Left kidney (tissue), 2 donors: ENCODE data around the gene ANO7. TPM values are rescaled to one million over a fixed set of nuclear protein-coding genes. Genes with fewer than 3 reads are reported as not detected.

Source experiments
- DNase-seq: peaks from one replicate; pipeline ENCODE4 v3.0.0-alpha.2; 2013
- polyA plus RNA-seq: library from polyadenylated mRNA; unstranded; fragments of 120-200 nt; gene quantifications from one replicate; pipeline ENCODE4 v1.2.1, GENCODE V29; 2013; ENCODE audit not compliant: insufficient read length

ANO7 gene
- polyA plus RNA-seq, 1 donor: 2.5 TPM

DNA sequence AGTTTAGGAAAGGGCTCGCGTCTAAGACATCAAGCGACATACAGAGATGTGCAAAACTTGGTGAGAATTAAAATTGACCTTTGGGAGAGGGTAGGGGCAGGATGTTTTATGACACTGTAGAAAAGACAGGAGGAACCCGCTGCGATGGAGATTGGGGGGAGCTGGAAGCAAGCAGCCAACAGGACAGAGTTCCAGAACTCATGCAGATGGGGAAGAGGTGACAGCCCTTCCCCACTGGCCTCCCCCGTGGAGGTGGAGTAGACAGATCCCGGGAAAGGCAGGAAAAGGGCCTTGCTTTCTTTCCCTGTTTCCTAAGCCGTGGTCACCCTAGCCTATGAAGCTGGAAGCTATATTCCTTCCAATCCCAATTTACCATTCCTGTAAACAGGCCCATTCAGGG, 39.1 kb downstream of the ANO7 start:
- no peak for DNase-seq

DNA sequence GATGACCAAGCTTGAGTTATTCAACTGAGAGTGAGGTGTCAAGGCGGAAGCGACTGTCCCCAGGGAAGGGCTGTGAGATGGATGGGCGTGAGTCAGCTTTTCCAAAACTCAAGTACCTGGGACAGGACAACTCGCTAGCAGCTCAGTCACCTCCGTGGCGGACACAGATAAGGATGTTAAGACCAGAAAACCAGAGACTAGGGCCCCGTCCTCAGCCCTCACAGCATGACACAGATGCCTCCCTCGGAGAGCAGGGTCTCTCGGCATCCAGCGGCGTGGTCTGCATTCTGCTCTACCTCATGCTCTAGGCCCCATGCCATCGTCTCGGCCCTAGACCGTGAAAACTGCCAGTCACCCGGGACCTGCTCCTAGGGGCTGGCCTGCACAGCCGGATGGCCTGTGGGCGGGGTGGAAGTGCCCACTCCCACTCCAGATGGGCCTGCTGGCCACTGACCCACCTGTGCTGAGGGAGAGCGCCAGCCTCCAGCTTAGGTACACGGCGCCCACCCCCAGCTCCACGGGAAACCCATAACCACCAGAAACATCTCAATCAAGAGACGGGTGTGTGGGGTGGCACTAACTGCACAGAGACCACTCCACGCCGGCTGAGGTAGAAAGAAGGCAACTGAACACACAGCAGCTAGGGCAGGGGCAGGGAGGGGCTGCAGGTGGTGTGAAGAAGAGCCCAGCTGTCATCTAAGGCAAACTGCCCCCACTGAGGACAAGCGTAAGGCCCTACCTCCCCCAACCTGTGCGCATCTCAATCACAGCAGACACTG, 39.8 kb downstream of the ANO7 start:
- no peak for DNase-seq

DNA sequence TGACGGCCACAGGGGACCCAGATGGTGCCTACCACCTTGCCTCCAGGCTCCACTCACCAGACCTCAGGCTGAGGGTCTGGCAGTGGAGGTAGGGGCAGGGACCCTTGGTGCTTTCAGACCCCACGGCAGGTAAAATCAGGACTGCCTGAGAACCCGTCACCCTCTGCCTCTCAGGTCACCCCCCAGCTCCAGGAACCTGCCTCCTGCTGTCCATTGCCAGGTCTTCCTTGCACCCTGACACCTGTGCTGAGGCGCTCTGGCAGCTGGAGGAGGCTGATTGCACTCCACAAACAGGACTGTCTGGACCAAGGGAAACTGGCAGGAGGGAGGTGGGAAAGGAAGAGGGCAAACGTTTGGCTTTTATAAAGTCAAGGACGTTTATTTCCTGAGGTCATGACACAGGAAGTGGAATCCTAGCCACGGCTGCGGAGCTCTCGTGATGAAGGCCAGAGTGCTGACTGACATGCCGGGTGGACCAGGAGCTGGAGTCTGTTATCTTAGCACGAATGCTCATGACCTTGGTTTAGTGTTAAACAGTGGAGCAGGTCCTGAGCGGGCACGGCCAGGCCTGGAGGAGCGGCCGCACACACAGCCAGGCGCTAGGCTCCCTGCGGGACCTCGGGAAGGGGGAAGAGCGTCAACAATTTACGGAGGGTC, 40.5 kb downstream of the ANO7 start:
- DNase-seq: no peak

DNA sequence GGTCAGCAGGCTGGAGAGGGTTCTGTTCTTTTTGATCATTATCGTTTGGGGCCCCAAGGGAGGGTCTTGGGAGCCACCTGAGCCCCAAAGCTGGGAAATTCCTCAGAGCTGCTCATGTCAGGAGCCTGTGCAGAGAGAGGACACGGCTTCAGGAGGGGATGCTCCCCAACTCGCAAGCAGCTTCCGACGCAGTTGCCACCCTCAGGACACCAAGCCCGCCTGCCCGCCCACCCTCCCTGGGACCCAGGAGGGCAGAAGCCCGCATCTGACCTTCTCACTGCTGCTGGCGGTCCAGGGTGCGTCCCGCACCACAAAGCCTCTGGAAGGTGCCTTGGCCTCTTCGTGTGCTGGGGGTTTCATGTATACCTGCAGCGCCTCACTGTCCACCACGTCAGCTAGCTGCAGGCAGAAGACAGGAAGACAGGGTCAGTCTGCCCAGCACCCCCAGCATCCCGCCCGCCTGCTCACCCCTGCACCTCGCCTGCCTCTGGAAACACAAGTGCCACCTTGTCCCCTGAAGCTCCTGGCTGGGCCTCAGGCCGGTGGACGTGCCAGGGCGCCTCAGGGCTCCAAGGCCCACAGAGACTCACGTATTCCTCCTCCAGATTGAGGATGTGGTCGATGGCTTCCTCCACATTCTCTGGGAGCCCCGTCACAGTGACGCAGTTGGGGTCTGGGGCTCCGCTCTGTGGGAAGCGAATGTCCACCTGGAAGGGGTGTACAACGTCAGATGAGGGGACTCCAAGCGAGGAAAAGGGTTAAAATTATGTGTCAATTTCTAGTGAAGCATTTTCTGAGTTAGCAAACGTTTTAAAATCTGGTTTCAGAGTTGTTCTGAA, 41.3 kb downstream of the ANO7 start:
- no peak for DNase-seq

DNA sequence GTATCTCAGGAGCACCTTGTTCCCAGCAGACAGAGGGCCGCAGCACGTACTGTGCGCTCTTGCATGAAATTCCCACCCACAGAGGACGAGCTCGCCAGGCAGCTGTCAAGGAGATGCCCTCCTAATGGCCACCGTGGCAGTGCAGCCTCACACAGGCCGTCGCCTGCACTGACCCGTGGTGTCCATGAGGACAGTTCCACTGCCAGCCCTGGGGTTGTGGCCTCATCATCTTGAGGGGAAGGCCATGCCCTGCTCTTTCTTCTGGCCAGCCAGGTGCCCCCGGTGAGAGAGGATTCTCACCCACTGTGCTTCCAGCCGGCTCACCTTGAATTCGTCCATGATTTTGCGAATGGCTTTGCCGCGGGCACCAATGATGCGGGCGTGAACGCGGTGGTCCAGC, 42.0 kb downstream of the ANO7 start:
- no peak for DNase-seq

DNA sequence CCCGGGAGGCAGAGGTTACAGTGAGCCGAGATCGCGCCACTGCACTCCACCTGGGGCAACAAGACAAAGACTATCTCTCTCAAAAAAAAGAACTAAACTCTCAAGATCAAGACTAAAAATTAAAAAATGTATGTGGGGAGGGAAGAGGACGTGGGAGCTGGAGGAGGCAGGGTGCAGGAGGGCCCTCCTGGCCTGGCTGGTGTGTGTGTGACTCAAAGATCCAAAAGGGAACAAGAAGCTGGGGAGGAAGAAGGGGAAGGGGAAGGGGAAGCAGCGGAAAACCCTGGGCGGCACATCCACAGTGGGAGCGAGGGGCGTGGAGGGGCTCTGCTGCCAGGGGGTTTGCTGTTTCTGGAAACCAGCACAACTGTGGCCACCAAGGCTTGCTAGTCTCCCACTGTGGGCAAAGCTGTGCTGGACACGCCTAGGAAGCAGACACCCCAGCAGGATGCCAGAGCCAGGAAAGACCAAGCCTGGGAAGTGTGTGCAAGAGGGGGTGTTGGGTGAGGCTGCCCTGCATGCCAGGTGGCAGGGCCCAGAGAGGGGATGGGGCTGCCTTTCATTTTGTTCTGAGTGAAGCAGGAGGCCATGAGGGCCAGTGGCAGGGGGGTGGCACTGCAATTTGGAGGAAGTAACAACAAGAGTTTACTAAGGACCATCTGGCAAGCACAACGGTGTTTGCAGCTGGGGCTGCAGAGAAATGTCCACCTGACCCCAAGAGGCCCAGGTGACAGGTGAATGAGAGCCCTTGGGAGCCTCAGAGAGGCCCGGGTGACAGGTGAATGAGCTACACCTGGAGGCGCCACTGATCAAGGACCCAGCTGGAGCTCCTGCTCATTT, 44.5 kb downstream of the ANO7 start:
- no peak for DNase-seq

DNA sequence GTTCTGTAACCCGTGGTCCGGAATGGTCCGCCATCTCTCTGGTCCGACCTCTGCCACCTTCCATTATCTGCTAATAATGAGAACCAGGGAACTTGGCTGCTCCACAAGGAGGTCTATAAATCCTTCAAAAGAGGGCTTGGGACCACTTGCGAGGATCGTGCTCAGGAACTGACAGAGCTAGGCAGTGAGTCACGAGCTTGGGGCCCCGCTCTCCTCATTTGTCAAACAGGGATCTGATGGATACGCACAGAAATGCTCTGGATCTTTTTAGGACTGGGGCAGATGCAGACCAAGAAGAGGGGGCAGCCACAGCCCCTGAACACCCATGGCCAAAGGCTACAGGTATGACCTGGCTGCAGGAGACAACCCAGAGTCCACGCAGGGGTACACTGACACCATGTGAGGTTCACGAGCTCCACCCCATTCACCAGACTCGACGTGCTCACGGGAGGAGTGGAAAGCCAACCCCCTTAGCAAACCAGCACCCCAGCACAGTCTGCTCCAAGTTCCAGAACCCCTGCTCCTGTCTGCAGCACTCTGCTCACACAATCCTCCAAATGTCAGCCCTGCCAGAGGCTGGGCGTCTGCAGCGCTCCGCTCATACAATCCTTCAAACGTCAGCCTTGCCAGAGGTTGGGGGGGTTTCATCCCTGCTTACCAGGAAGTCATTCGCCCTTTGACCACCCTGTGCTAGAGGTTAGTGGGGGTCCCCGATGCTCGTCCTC, 45.8 kb downstream of the ANO7 start:
- DNase-seq: no peak

DNA sequence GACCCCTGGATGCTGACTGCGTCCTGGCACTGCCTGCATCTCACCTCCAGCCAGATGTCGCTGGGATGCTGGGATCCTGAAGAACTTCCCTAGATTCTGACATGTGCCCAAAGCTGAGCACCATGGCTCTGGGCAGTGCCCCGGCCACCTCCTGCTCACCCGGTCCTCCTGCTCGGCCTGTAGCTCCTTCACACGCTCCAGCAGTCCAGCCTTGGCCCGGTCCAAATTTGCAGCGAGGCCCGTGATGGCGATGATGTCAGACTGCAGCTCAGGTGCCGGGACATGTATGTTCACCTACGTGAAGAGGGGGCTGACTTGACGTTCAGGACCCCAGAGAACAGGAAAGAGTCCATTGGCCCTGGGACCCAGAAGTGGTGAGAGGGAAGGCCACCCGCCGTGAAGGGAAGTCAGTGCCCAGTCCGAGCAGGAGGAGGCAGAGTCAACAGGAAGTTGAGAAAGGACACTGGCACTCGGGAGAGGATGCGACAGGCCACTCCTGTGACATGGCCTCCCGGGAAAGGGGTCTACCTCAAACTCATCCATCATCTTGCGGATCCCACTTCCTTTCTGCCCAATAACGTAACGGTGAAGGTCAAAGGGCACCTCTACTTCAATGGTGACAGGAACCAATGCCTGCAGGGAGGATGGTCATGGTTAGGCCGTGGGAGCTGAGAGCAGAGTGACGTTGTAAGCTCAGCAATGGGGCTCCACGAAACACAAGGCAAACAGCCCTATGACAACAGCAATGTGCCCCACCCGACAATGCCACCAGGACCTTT, 46.7 kb downstream of the ANO7 start:
- DNase-seq: no peak

DNA sequence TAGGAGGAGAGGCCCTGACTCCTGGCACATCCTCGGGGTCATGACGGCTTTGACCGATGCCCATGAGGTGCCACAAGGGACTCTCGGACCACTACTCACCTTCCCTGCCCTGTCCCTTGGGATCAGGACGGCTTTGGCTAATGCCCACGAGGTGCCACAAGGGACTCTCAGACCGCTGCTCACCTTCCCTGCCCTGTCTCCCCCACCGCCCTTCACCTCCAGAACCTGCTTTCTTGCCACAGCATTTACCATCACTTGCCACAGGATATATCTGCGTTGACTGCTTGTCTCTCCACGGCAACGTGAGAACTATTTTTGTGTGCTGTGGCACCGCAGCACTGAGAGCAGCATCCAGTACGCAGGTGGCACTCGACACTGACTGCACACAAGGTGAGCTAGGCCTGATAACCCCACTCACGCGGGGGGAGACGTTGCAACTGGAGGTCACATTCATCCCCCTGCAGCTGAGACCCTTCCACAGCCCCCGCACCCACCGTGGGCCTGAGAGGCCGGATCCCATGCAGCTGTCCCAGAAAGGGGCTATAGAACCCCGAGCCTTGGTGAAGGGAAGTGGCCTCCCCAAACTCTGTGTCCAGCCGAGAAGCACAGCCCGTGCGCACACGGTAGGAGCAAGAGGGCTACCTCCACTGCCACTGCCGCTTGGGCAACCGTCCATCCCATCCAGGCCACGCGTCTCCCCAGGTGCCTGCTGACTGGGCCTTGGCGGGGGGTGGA, 47.5 kb downstream of the ANO7 start:
- DNase-seq: no peak

DNA sequence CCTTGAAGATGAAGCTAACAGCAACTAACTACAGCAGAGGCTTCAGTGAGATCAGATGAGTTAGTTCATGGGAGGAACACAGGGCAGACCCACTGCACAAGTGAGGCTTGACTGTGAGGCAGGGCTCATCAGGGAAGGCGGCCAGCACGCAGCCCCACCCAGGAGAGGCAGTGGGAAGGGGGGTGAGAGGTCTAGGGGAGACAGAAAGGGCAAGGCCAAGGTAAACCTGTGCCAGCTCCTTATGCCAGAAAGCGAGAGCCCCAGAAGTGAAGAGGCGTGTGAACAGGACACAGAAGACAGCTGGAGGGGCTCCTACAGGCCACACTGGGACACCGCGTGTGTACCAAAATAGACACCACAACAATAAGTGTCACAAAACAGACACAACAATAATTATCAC, 48.6 kb downstream of the ANO7 start:
- DNase-seq: no peak

DNA sequence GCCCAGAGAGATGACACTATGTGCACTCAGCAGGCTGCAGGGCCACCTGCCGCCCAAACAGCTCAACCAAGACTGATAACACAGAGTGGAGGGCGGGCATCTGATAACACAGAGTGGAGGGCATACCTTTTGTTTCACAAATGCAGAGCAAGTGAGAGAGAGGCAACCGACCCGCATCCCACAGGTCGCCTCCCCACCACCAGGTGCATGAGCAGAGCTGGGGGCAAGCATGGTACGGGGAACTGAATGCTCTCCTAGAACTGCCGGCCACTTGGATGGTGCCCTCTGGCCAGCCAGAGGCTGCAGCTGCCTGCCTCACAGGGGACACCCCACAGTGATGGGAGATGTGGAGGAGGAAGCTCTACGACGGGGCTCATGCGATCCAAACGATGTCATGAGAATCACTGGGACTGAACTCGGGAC, 49.5 kb downstream of the ANO7 start:
- DNase-seq: no peak

DNA sequence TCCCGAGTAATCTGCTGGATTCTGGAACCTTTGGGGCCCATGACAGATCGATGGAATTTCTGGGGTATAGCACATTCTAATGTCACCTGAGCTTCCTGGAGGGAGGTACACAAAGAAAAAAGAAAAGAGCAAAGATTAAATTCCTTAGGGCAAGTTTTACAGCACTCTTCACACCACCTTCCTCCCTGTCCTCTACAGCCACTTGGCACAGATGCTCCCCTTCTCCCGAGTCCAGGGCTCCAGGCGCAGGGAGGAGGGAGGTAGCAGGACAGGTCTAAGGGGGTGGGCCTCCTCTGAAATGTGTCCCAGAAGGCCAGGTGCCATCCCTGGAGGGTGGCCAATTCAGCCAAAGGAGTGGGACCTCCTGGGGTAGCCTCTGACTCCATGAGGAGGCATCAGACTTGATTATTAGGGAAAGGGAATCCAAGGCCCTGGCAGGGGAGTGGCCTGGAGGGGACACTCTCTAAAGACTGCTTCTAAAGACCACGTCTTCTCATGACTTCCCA, 50.3 kb downstream of the ANO7 start:
- no peak for DNase-seq

DNA sequence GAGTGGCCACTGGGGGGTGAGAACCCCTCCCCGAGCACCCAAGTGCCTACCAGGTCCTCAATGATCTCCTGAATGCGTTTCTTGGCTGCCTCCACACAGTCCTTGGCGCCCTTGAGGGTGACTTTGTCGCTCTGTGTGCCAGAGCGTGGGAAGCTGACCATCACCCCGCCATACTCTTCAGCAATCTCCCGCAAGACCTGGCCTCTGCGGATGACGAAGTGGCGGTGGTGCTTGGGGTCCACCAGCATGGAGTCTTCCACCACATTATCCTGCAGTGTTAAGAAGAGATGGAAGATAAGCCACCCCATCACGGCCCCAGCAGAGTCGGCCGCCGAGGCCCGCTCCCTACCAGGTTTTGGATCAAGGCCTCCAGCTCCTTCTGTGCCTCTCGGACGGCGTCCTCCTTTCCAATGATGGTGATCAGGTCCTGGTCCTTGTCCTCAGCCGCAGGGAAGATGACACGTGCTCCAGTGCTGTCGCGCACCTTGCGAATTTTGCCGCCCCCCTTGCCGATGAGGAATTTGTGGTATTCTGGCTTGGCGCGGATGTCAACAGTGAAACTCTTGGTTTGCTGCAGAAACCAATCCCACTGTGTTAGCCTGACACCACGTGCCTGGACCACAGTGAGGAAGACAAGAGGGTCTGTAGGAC, 51.2 kb downstream of the ANO7 start:
- DNase-seq: no peak

DNA sequence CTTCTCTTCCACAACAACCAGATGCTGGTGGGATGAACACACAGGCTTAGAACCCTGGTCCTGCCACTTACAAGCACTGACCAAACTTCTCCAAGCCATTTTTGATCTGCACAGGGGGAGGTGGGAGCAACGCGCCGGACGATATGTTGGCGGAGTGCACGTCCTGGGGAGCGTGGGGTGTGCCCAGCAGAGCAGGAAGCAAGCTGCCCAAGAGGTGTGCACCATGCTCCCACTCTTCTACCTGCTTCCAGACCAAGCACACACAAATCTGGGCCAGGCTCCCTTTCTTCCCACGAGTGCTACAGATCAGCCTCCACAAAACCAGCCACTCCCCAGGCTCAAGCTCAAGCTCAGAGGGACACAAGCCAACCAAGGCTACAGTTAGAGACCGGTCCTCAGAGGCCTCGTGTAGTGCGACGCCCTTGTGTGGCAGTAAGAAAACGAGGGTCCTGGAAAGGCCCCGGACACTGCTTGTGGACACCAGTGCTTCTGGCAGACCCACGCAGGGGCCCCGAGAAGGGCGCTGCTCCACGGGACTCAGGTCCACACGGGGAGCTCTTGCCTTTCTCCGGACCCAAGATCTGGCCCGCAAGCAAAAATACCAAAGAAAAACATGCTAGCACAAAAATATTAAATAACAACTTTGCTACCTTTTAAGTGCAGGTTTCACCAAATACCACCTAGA, 52.0 kb downstream of the ANO7 start:
- DNase-seq: no peak

DNA sequence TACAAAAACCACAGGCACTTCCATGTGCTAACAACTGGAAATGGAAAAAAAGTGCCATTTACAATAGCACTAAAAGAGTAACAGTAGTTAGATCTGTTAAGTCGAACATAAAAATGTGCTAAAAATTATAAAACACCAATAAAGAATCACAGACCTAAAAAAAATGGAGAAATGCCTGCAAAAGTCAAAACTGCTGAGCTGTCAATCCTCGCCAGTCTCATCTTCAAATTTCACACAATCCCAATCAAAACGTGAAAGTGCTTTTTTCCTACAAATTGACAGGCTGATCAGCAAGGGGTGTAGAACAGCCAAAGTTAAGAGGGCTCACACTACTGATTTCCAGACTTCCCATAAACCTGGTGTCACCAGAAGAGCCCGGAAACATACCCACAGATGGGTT, 53.2 kb downstream of the ANO7 start:
- no peak for DNase-seq

DNA sequence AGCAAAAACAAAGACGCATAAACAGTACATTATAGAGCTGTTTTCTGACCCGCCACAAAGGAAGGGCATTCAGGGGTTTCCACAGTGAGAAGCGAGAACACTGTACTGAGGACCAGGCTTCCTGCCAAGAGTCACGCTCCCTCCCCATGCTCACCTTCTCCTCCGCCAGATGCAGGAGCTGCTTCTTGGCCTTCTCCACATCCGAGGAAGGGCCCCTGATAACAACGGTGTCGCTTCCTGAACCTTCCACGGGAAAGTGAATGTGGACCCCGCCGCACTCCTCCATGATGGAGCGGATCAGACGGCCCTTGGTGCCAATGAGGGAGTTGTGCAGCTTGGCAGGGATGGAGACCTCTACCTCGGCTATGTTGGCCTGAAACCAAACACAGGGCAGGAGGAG, 53.8 kb downstream of the ANO7 start:
- no peak for DNase-seq

DNA sequence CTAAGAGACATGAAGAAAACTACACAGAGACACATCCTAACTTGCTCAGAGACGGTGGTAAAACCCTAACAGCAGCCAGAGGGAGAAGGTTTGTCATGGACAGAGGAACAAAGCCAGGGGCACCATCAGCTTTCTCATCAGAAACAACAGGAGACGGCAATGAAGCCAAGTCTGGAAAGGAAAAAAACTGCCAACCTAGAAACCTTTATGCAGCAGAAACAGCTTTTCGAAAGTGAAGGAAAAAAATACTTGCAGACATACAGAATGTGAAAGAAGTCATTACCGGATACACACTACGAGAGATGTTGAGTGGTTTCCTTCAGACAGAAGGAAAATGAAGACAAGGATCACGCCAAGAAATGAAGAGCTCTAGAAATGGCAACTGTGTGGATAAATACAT, 55.9 kb downstream of the ANO7 start:
- no peak for DNase-seq

DNA sequence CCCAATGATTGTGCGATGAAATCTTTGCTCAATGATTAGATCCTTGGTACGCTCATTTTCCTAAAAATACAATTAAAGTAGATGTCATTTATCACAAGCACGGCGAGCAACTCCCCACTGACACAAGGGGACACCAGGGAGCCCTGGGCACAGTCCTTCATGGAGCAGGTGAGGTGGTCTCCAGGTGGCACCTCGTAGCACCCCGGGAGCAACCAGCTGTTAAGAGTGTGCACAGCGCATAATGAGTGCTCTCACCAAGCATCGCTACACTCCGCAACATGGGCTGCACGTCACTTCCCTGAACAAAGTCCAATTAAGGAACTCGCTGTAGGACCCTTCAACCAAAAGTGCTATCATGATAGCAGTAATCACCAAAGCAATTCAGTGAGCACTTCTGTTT, 59.8 kb downstream of the ANO7 start:
- no peak for DNase-seq

DNA sequence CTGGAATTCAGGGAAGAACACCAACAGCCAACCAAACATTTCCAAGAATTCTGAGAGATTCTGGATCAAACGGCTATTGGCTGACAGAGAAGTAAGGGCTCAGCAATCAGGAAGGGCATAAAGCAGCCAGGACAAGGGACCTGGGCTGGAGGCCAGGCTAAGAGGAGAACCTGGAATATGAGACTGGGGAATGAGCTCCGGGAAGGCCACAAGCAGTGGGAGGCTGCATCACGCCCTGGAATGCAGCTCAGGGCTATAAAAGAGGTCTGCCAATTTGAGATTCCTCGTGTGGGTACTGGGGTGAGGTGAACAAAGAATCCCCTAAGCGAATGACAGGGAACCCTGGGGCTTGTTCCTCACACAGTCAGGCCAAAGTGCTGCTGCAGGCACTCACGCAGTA, 60.4 kb downstream of the ANO7 start:
- DNase-seq: no peak
